ENCODE results near the gene TMEM31.

DNA sequence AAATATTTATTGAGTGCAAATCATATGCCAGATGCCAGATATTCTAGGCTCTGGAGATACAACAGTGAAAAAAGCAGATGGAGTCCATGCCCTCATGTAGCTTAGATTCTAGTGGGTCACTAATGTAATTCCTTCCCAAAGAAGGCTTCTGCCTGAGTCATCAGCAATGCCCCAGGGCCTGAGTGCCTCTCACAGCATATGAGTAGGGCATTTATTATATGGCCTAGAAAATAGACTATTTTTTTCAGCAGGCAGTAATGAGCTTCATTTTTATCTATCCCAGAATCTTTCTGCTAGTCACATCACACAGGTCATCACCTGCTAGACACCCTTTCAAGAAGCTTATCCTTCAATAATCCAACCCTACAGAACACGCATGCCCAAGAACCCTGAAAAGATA lies 22.3 kb downstream of the TMEM31 start:
- no peak for TF ChIP-seq FOSL2 (IDR thresholded peaks at IDR 0.05; ENCODE audit: borderline replicate concordance, low read depth)
- no peak for TF ChIP-seq POLR2AphosphoS5 (IDR thresholded peaks at IDR 0.05; ENCODE audit: low read depth, low read length)
- no peak for TF ChIP-seq RFX5 (IDR thresholded peaks at IDR 0.05; ENCODE audit: low read length)
- TF ChIP-seq NFIC (IDR thresholded peaks at IDR 0.05; ENCODE audit: borderline replicate concordance), result no peak
- no peak for TF ChIP-seq FOXJ3 (CRISPR knock-in tag; IDR thresholded peaks at IDR 0.05)
- TF ChIP-seq, protein P1, sequence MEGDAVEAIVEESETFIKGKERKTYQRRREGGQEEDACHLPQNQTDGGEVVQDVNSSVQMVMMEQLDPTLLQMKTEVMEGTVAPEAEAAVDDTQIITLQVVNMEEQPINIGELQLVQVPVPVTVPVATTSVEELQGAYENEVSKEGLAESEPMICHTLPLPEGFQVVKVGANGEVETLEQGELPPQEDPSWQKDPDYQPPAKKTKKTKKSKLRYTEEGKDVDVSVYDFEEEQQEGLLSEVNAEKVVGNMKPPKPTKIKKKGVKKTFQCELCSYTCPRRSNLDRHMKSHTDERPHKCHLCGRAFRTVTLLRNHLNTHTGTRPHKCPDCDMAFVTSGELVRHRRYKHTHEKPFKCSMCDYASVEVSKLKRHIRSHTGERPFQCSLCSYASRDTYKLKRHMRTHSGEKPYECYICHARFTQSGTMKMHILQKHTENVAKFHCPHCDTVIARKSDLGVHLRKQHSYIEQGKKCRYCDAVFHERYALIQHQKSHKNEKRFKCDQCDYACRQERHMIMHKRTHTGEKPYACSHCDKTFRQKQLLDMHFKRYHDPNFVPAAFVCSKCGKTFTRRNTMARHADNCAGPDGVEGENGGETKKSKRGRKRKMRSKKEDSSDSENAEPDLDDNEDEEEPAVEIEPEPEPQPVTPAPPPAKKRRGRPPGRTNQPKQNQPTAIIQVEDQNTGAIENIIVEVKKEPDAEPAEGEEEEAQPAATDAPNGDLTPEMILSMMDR (IDR thresholded peaks at IDR 0.05), result no peak
- no peak for TF ChIP-seq TAF1 (IDR thresholded peaks at IDR 0.05; ENCODE audit: borderline replicate concordance, low read depth, low read length)
- TF ChIP-seq MAX (IDR thresholded peaks at IDR 0.05; ENCODE audit: low read depth), result no peak
- TF ChIP-seq SIN3A (IDR thresholded peaks at IDR 0.05; ENCODE audit: borderline replicate concordance, low read depth, low read length), result no peak
- TF ChIP-seq GABPA (IDR thresholded peaks at IDR 0.05; ENCODE audit: low read depth), result no peak
